Heart left ventricle (tissue), 16 donors: ENCODE measurements around the gene LRRC74B. TPM values are rescaled to one million over a fixed set of nuclear protein-coding genes. Genes with fewer than 3 reads are reported as not detected.

Experiments used
- ATAC-seq, 4 donors: fragments of 200-7000 bp; cut with Tn5 transposase; one replicate each; pipeline ENCODE4 v1.9.1; 2020 to 2022; ENCODE audit warnings: moderate library complexity in 4 of 4, mild to moderate bottlenecking in 3 of 4, moderate number of reproducible peaks in 1 of 4
- DNase-seq, 5 donors: peaks; one replicate each; pipeline ENCODE4 v3.0.0-alpha.2; 2020
- H3K27ac ChIP-seq, 12 donors: fragments of 200-600 bp; sonication (generic) in 4 of 12; one replicate each; pipeline versions ENCODE4 v1.5.0 to v1.8.0; 2016 to 2022; ENCODE audit warnings: mild to moderate bottlenecking in 2 of 12
- H3K27me3 ChIP-seq, 9 donors: fragments of 200-600 bp; sonication (generic) in 2 of 9; one replicate each; pipeline versions ENCODE4 v1.5.1 to v1.8.0; 2016 to 2022; ENCODE audit warnings: mild to moderate bottlenecking in 3 of 9
- H3K36me3 ChIP-seq, 9 donors: fragments of 200-600 bp; sonication (generic) in 2 of 9; one replicate each; pipeline versions ENCODE4 v1.5.0 to v1.8.0; 2018 to 2022; ENCODE audit warnings: mild to moderate bottlenecking in 2 of 9
- H3K4me1 ChIP-seq, 12 donors: fragments of 200-600 bp; sonication (generic) in 4 of 12; one replicate each; pipeline versions ENCODE4 v1.5.0 to v1.8.0; 2016 to 2022; ENCODE audit warnings: mild to moderate bottlenecking in 3 of 12
- H3K4me3 ChIP-seq, 12 donors: fragments of 200-600 bp; sonication (generic) in 4 of 12; one replicate each; pipeline versions ENCODE4 v1.5.0 to v1.8.0; 2017 to 2022; ENCODE audit warnings: mild to moderate bottlenecking in 9 of 12, moderate library complexity in 4 of 12
- H3K9me3 ChIP-seq, 12 donors: fragments of 200-600 bp; sonication (generic) in 4 of 12; one replicate each; pipeline versions ENCODE4 v1.5.0 to v1.8.0; 2016 to 2022; ENCODE audit warnings: mild to moderate bottlenecking in 1 of 12
- POLR2A ChIP-seq, 2 donors: fragments of 450-650 bp; IDR thresholded peaks; one replicate each; pipeline ENCODE4 v1.6.1; 2017; ENCODE audit warnings: antibody characterized with exemption in 2 of 2, mild to moderate bottlenecking in 2 of 2, moderate library complexity in 2 of 2
- WGBS, 4 donors: extraction: QIAGEN DNeasy Blood & Tissue Kit in 2 of 4; methylation state at CpG; one replicate each; pipeline versions ENCODE4 v1.1.5 to v1.1.7; 2013 to 2018; 5-methylcytosine and 5-hydroxymethylcytosine counted together
- intact Hi-C, 10 donors: fragments of 100-400 bp; cut with DNase I; formaldehyde crosslinking; loops; one replicate each; pipeline versions ENCODE4 v1.11.1 to v1.14.2; 2022
- polyA plus RNA-seq, 2 donors: library from polyadenylated mRNA; stranded (reverse); fragments of 200-250 nt; gene quantifications; one replicate each; pipeline ENCODE4 v1.2.3, GENCODE V29; 2013
- total RNA-seq, 9 donors: library from RNA; depleted of rRNA in 2 of 9; stranded (reverse); fragments of >200 nt in 2 of 9; fragmentation: NEBNext Ultra II Directional in 3 of 9; extraction: Animal tissue kit (Norgen Biotek cat#: 25700) in 3 of 9; gene quantifications; one replicate each; pipeline versions ENCODE4 v1.1.0 to v1.2.4, GENCODE V29; 2016 to 2023
- TF ChIP-seq, protein P1 (sequence below), 12 donors: fragments of 200-600 bp; sonication (generic) in 4 of 12; IDR thresholded peaks; one replicate each; pipeline versions ENCODE4 v1.5.0 to v1.8.0; 2018 to 2022; ENCODE audit warnings: antibody characterized with exemption in 12 of 12, mild to moderate bottlenecking in 5 of 12
- donor health status: ischemic (EF 13 %, LVEDD 7.1; RV severe dilation, severe dysfunction).
- donor health status: healthy with polysubstance abuse.
- donor health status: DM: no; HTN: yes; CAD: no.
- donor health status: DM: no; HTN: no; CAD: no.
- donor health status: ischemic (EF 25% LVEDD 6.9; RV normal size, moderate dysfunction).
- donor health status: ischemic (EF 25% LVEDD 5.7; RV mildly dilated, moderate dysfunction).
- donor health status: healthy.
- donor health status: DM: yes; HTN: yes; CAD: no.
- donor health status: ischemic (EF 35%, LVEDD 5.7; RV mildly dilated, moderate dysfunction).
- donor health status: nonischemic (EF 11% LVEDD 7.7; RV severe dilation, severe dysfunction).
- donor health status: DM: yes; HTN: yes; CAD: no.
- donor health status: PGD.
- donor health status: ischemic (EF 29% LVEDD 5.4; RV normal size, mild dysfunction).
- donor health status: nonischemic (EF 23%, LVEDD 6.1; RV moderate dilation, normal function).

LRRC74B gene
- total and polyA plus RNA-seq, 11 donors: not detected

DNA sequence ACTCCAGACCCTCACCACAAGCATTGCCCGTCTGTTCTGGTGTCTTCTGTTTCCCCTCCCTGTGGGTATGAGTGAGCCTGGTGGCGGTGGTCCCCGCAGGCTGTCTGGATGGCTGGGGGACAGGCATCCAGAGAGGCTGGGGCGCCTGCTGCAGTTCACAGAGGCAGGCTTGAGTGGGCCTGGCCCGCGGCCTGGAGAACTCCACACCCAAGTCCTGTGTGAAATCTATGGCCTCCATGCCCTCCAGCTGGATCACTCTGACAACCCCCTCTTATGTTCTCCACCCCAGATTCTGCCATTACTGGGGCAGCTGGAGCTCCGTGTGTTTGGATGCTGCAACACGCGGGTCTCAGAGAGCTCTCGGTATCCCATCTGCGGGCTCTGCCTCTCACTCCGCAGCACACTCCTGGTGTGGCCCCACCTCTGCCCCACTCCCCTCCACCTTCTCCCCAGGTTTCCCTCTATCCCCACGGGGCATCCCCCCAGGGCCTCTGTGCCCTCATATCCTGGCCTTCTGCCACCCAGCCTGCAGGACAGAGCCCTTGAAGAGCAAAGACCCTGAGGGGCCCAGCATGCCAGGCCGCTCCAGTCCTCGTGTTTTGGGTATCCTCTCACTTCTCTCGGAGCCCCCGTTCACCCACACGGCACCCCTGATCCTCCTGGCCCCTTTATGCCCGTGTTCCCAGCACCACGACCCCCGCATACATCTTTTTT, 31.3 kb downstream of the LRRC74B start:
- TF ChIP-seq POLR2A (IDR thresholded peaks at IDR 0.05): no peak
- TF ChIP-seq, protein P1, sequence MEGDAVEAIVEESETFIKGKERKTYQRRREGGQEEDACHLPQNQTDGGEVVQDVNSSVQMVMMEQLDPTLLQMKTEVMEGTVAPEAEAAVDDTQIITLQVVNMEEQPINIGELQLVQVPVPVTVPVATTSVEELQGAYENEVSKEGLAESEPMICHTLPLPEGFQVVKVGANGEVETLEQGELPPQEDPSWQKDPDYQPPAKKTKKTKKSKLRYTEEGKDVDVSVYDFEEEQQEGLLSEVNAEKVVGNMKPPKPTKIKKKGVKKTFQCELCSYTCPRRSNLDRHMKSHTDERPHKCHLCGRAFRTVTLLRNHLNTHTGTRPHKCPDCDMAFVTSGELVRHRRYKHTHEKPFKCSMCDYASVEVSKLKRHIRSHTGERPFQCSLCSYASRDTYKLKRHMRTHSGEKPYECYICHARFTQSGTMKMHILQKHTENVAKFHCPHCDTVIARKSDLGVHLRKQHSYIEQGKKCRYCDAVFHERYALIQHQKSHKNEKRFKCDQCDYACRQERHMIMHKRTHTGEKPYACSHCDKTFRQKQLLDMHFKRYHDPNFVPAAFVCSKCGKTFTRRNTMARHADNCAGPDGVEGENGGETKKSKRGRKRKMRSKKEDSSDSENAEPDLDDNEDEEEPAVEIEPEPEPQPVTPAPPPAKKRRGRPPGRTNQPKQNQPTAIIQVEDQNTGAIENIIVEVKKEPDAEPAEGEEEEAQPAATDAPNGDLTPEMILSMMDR (IDR thresholded peaks at IDR 0.05): no peak
- Histone ChIP-seq H3K27me3 (peaks cover 0 to 6% (median 0%) of the 10 kb centered on the region in 9 donors), H3K36me3 (no peaks in the 10 kb centered on the region), H3K27ac (no peak overlapping the region), H3K9me3 (no peaks in the 10 kb centered on the region), H3K4me3 (no peak overlapping the region), H3K4me1 (no peaks in the 10 kb centered on the region)
- 82 to 91% (median 86%) methylated on average over 17 to 21 of the region's 21 CpGs for WGBS, 4 donors
- no peak for ATAC-seq
- no peak for DNase-seq
- intact Hi-C loops: loop anchor here in 1 of 10 donors (10.0 kb wide), 1 partner anchor 112 kb away; the partner anchor contains the start of gene AIFM3

DNA sequence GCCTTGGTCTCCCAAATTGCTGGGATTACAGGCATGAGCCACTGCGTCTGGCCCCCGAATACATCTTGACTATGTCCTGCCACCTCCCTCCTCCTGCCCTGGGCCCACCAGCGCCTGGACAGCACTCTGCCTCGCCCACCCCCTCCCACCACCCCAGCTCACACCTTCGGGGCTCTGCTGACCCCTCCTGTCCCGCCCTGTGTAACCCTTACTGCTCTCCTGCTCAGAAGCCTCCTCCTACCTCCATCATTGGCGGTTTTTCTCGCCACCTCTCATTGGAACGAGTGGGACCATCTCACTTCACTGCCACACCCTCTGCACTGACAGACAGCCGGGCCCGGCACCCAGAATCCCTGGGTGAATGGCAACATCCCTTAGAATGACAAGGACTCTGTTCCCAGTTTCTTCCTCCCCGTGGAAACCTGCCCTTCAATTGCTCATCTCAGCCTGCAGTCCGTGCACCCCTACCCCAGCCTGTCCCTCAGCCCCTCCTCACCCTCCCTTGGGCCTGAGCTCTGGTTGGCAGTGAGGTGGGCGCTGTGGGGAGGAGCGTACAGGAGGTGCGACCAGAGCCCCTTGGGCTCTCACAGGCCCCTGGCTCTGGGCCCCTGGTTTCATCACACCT, 32.2 kb downstream of the LRRC74B start:
- TF ChIP-seq, protein P1 (IDR thresholded peaks at IDR 0.05): no peak
- TF ChIP-seq POLR2A (IDR thresholded peaks at IDR 0.05): no peak
- Histone ChIP-seq H3K4me3 (no peak overlapping the region), H3K27ac (no peak overlapping the region), H3K27me3 (peaks cover 0 to 3% (median 0%) of the 10 kb centered on the region in 9 donors), H3K4me1 (no peaks in the 10 kb centered on the region), H3K9me3 (no peaks in the 10 kb centered on the region), H3K36me3 (no peaks in the 10 kb centered on the region)
- DNase-seq: no peak
- no peak for ATAC-seq
- WGBS, 4 donors: 74 to 81% (median 79%) methylated on average over 15 to 16 of the region's 16 CpGs
- intact Hi-C loops: loop anchor here in 1 of 10 donors (10.0 kb wide), 1 partner anchor 113 kb away; the partner anchor contains the start of gene AIFM3

DNA sequence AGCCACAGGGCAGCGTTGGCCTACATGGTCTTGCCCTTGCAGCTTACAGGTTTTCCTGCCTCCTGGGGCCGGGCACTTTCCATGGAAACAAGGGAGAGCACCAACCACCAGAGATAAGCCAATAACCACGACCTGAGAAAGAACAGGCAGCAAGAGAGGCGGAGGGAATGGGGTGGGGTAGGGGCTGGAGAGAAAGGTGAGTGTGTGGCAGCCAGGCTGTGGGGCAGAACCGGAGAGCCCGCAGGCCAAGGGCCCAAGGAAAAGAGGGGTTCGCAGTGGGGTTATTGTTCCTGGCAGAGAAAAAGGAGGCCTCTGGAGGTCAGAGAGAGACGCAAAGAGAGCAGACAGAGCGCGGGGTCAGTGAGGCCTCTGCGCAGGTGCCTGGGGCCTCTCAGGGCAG, 33.2 kb downstream of the LRRC74B start:
- 78 to 88% (median 84%) methylated on average over 11 of the region's 11 CpGs for WGBS, 4 donors
- Histone ChIP-seq H3K27me3 (no peaks in the 10 kb centered on the region), H3K27ac (no peak overlapping the region), H3K9me3 (no peaks in the 10 kb centered on the region), H3K36me3 (no peaks in the 10 kb centered on the region), H3K4me1 (no peaks in the 10 kb centered on the region), H3K4me3 (no peak overlapping the region)
- TF ChIP-seq POLR2A (IDR thresholded peaks at IDR 0.05): no peak
- TF ChIP-seq, protein P1 (IDR thresholded peaks at IDR 0.05): no peak
- intact Hi-C loops: loop anchor here in 1 of 10 donors (10.0 kb wide), 1 partner anchor 114 kb away; the partner anchor contains the start of gene AIFM3
- no peak for DNase-seq
- ATAC-seq: no peak

DNA sequence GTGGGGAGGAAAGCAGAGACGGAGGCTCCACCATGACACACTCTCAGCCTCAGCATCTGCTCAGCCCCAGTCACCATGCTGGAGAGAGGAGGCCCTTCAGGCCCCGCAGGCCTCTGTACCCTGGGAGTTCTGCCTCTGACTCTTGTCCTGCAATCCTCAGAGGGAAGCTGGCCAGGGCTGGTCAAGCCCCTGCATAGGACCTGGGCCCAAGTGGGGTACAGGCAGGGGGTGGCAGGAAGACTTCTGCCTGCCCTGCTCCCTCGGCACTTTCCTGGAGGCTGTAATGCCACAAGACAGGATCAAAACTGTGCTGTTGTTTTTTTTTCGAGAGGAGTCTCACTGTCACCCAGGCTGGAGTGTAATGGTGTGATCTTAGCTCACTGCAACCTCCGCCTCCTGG, 33.7 kb downstream of the LRRC74B start:
- no peaks in the 10 kb centered on the region for H3K27me3 ChIP-seq
- DNase-seq: no peak
- no peaks in the 10 kb centered on the region for H3K4me1 ChIP-seq
- ATAC-seq: no peak
- intact Hi-C loops: loop anchor here in 1 of 10 donors (10.0 kb wide), 1 partner anchor 115 kb away; the partner anchor contains the start of gene AIFM3
- TF ChIP-seq POLR2A (IDR thresholded peaks at IDR 0.05): no peak
- TF ChIP-seq, protein P1 (IDR thresholded peaks at IDR 0.05): no peak
- whole genome bisulfite sequencing, 4 donors: 86 to 100% (median 88%) methylated on average over 3 to 5 of the region's 5 CpGs
- H3K4me3 ChIP-seq: no peak overlapping the region
- H3K36me3 ChIP-seq: no peaks in the 10 kb centered on the region
- H3K27ac ChIP-seq: no peak overlapping the region
- no peaks in the 10 kb centered on the region for H3K9me3 ChIP-seq
